Measurements from ENCODE around the gene CHRNG.

The CHRNG gene

GRCh38 chr2:232516551-232516950, 22.9 kb upstream of the CHRNG start:
- no peak for TF ChIP-seq CTCF (IDR thresholded peaks at IDR 0.05; ENCODE audit: control extremely low read depth, extremely low read depth, low read depth, missing control alignments)
- POLR2A ChIA-PET = no interaction called here
- CTCF ChIA-PET = no interaction called here

GRCh38 chr2:232518844-232519243, 20.6 kb upstream of the CHRNG start:
- TF ChIP-seq CTCF (IDR thresholded peaks at IDR 0.05; ENCODE audit: control extremely low read depth, extremely low read depth, low read depth, missing control alignments) = no peak
- CTCF ChIA-PET = interaction anchor here (1.0 kb wide), 2 partner anchors 72 to 79 kb away, joined by 3 read pairs; no protein-coding TSS in a partner anchor
- POLR2A ChIA-PET = no interaction called here

More at GRCh38 chr2:232516551-232516950, 22.9 kb upstream of the CHRNG start:
- DNase-seq (ENCODE audit: extremely low spot score) = no peak

GRCh38 chr2:232519581-232520438, 19.7 kb upstream of the CHRNG start, which contains the start of gene PRSS56:
Gene PRSS56, plus strand, starts transcription at chr2:232520388. Its CDS starts 211 bp downstream, at chr2:232520599.
- no peak for TF ChIP-seq CTCF (IDR thresholded peaks at IDR 0.05; ENCODE audit: control extremely low read depth, extremely low read depth, low read depth, missing control alignments)
- CTCF ChIA-PET = interaction anchor here (1.0 to 2.7 kb wide), 7 partner anchors 8 to 80 kb away, joined by 3 to 10 read pairs (median 3); no protein-coding TSS in a partner anchor
- no peak for DNase-seq (ENCODE audit: extremely low spot score)
- POLR2A ChIA-PET = no interaction called here

More at GRCh38 chr2:232518844-232519243, 20.6 kb upstream of the CHRNG start:
- DNase-seq (ENCODE audit: extremely low spot score) = no peak

- POLR2A ChIA-PET = no interaction called here
- CTCF ChIA-PET = interaction anchor here (0.9 to 2.7 kb wide), 8 partner anchors 9 to 76 kb away, joined by 3 to 10 read pairs (median 4); no protein-coding TSS in a partner anchor
- DNase-seq (ENCODE audit: extremely low spot score) = no peak
- no peak for TF ChIP-seq CTCF (IDR thresholded peaks at IDR 0.05; ENCODE audit: control extremely low read depth, extremely low read depth, low read depth, missing control alignments)
These were observed 19.0 kb upstream of the CHRNG start for GRCh38 chr2:232520489-232520888.

GRCh38 chr2:232521098-232521497, 18.4 kb upstream of the CHRNG start:
- TF ChIP-seq CTCF (IDR thresholded peaks at IDR 0.05; ENCODE audit: control extremely low read depth, extremely low read depth, low read depth, missing control alignments) = no peak
- POLR2A ChIA-PET = no interaction called here
- CTCF ChIA-PET = interaction anchor here (0.9 to 2.7 kb wide), 9 partner anchors 10 to 76 kb away, joined by 3 to 10 read pairs (median 4); no protein-coding TSS in a partner anchor

GRCh38 chr2:232521959-232522622, 17.4 kb upstream of the CHRNG start:
- ChIA-PET CTCF (interaction anchor here (0.6 to 2.7 kb wide), 10 partner anchors 9 to 76 kb away, joined by 3 to 10 read pairs (median 4); no protein-coding TSS in a partner anchor), POLR2A (no interaction called here)
- TF ChIP-seq CTCF (IDR thresholded peaks at IDR 0.05; ENCODE audit: control extremely low read depth, extremely low read depth, low read depth, missing control alignments) = peak; percentile 68
- DNase-seq (ENCODE audit: extremely low spot score) = peak; percentile 88

More at GRCh38 chr2:232521098-232521497, 18.4 kb upstream of the CHRNG start:
- DNase-seq (ENCODE audit: extremely low spot score) = no peak

Measured in GM10248 (cell line).